Amygdala (tissue), 56 donors: ENCODE results near the gene IGF2BP1.
"Not testable (repeated sequence)": the region's sequence is repeated elsewhere in the genome, so short reads cannot be mapped to it uniquely, and the experiment has no call there.

ENCODE experiments used
- DNase-seq, 56 donors: peaks; one replicate each; lab custom pipeline; 2025; lab: John Stamatoyannopoulos, UW

IGF2BP1 gene

DNA sequence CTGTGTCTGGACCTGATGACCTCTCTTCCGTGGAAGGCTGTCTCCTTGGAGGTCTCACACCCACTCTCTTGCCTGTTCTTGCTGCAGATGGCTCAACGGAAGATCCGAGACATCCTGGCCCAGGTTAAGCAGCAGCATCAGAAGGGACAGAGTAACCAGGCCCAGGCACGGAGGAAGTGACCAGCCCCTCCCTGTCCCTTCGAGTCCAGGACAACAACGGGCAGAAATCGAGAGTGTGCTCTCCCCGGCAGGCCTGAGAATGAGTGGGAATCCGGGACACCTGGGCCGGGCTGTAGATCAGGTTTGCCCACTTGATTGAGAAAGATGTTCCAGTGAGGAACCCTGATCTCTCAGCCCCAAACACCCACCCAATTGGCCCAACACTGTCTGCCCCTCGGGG, 52.1 kb downstream of the IGF2BP1 start:
- DNase-seq = no peak

DNA sequence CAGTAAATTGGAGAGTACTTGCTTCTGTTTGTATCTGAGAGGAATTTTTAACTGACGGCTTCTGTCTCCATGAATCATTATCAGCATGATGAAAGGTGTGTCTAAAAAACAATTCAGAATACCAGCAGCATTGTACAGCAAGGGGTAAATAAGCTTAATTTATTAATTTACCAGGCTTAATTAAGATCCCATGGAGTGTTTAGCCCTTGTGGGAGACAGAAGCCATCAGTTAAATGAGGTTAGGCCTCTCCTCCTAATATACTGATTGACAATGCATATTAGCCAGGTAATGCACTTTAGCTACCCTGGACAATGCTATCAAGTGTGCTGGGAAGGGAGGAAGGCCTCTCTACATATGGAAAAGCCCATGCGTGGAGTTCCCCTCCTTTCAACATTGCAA, 53.4 kb downstream of the IGF2BP1 start:
- DNase-seq = no peak

DNA sequence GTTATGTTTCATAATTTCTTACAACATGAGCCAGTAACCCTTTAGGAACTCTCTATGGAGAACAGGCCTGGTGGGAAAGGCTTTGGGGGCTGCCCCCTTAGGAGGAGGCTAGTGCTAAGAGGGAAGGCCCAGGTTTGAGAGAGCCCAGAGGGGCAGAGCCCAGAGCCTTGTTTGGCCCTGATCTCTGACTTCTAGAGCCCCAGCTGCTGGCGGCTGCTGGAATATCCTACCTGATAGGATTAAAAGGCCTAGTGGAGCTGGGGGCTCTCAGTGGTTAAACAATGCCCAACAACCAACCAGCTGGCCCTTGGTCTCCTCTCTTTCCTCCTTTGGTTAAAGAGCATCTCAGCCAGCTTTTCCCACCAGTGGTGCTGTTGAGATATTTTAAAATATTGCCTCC, 54.1 kb downstream of the IGF2BP1 start:
- DNase-seq = no peak

DNA sequence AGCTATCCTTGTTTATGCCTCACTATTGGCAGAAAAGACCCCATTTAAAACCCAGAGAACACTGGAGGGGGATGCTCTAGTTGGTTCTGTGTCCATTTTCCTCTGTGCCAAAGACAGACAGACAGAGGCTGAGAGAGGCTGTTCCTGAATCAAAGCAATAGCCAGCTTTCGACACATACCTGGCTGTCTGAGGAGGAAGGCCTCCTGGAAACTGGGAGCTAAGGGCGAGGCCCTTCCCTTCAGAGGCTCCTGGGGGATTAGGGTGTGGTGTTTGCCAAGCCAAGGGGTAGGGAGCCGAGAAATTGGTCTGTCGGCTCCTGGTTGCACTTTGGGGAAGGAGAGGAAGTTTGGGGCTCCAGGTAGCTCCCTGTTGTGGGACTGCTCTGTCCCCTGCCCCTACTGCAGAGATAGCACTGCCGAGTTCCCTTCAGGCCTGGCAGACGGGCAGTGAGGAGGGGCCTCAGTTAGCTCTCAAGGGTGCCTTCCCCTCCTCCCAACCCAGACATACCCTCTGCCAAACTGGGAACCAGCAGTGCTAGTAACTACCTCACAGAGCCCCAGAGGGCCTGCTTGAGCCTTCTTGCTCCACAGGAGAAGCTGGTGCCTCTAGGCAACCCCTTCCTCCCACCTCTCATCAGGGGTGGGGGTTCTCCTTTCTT, 56.1 kb downstream of the IGF2BP1 start:
- no peak for DNase-seq

DNA sequence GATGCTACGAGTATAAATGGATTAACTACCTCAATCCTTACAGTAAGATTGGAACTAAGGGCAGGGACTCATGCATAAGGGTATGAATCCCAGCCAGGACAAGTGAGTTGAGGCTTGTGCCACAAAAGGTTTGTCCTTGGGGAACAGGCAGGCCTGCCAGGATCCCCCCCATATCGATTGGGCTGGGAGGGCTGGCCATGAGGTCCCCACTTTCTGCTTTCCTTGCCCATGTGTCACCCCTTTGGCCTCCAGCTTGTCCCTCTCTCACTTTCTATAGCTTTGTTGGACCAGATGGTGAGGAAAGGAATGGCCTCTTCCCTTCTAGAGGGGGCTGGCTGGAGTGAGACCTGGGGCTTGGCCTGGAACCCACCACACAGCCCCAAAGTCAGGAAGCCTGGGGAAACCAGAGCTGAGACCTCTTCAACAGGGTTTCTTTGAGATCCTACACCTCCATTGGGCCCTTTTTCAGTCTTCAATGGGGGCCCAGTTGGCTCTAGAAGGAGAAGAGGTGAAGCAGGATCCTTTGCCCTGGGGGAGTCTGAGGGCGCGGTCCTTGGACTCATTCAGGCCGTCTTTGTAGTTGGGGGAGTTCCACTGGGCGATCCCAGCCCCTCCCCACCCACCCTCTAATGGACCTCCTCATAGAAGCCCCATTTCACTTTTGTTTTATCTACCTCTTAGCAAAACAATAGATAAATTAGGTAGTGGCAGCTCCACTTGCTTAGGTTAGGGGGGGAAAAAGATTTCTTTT, 57.3 kb downstream of the IGF2BP1 start:
- DNase-seq = no peak

DNA sequence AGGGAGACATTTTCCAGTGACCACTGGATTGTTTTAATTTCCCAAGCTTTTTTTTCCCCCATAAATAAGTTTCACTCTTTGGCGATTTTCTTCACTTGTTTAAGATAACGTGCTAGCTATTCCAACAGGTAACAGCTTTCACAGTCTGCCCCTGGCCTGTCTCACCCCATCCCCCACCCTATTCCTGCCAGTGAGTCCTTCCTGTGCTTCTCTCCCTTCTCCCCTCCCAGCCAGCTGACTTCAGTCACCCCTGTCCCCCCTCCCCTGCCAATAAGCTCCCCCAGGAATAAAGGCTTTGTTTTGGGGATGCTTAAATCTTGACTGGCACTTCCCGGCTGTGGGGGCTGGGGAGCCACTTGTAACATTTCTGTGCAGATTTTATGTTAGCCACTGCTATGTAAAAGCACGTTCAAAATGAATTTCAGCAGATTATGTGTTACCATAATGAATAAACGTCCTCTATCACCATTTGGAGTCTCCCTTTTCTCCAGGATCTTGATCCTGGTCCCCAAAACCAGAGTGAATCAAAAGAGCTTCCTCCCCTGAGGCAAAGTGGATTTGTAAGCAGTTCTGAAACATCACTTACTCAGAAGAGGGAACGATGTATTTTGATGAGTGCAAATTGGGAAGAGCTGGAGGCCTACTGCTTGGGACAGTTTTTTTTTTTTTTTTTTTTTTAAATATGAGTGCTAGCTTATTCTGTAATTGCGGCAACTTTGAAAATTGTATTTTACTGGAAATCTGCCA, 58.2 kb downstream of the IGF2BP1 start:
- DNase-seq = no peak

DNA sequence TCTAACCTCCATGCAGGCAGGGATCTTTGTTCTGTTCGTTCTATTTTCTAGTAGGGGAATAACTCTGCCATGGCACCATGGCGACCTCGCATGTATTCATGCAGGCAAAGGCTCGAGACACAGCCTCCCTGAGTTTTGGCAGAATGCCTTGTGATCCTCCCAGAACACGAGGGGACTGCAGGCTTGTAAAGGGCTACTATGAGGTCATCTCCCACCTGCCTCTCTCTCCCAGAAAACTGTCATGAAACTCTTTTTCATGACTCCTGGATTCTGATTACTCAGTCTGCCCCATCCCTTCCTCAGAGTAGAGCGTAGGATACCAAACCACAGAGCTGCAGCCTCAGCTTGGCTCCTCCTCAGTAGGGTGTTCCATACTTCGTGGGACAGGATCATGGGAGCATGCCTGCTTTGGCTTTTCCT, 64.3 kb downstream of the IGF2BP1 start:
- no peak for DNase-seq

DNA sequence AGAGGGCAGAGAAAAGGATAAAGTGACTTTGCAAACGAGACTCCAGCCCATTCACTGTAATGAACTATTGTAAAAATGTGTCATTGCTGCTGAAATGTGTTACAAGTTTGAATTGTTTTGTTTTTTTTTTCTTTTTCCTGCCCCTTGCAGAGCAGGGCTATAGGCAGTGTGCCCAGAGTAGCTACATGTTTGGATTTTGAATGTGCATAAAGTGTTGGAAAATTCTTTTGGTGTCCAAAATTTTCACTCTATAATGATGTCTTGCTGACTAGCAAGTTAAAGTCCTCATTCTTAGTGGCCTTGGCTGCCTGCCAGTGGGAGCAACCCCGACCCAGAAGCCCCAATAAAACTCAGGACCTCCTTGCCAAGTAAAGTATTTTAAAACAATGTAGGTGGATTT, 66.5 kb downstream of the IGF2BP1 start:
- peak in 40 of 56 donors; percentile 1 to 69 (median 39) for DNase-seq

DNA sequence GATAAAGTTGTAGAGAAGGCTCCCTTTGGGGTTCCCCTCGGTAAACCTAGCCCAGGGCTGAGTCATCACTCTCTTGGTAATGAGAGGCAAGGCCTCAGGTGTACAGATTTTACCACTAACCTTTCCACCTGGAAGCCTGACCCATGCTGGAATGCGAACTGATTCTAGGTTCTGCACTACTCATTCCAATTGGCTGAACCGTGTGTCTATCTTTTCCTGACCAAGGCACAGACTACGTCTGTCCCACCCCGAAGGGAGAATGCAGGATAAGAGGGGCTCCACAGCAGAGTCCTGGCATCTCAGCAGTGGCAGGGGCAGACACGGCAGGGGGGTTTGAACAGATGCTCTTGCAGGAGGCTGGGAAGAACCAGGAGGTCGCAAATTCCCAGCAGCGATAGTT, 70.0 kb downstream of the IGF2BP1 start:
- no peak for DNase-seq

DNA sequence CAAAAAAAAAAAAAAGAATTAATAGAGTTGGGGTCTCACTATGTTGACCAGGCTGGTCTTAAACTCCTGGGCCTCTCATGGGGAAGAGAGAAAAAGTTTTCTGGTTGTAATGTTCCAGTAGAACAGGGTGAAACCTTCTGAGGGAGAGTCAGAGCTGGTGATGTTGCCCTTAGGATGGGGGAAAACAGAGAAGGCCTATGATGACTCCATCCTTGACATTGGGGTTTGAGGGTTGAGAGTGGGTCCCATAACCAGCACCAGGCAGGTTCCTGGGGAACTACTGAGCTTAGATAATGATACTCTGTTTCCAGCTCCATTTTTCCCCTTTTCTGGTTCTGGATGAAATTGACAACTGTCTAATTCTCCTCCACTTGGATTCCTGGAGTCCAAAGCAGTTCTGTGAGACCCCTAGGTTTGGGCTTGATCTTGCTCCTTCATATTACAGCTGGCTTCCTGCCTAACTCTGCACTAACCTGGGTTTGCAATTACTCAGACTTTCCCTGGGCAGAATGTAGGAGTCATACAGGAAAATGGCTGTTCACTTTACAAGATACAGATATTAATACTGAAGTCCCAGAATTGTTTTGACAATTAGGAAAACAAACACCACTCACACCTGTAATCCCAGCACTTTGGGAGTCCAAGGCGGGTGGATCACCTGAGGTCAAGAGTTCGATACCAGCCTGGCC, 72.5 kb downstream of the IGF2BP1 start:
- no peak for DNase-seq

DNA sequence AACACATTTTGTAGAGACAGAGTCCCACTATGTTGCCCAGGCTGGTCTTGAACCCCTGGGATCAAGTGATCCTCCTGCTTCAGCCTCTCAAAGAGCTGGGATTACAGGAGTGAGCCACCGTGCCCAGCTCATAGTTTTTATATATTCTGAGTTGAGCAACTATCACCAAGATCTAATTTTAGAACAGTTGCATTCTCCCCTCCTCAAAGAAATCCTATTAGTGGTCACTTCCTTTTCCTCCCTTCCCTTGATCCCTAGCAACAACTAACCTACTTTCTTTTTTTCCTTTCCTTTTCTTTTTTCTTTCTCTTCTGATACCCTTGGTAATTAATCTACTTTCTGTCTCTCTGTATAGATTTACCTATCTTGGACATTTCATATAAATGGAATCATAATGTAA, 73.9 kb downstream of the IGF2BP1 start:
- no peak for DNase-seq

DNA sequence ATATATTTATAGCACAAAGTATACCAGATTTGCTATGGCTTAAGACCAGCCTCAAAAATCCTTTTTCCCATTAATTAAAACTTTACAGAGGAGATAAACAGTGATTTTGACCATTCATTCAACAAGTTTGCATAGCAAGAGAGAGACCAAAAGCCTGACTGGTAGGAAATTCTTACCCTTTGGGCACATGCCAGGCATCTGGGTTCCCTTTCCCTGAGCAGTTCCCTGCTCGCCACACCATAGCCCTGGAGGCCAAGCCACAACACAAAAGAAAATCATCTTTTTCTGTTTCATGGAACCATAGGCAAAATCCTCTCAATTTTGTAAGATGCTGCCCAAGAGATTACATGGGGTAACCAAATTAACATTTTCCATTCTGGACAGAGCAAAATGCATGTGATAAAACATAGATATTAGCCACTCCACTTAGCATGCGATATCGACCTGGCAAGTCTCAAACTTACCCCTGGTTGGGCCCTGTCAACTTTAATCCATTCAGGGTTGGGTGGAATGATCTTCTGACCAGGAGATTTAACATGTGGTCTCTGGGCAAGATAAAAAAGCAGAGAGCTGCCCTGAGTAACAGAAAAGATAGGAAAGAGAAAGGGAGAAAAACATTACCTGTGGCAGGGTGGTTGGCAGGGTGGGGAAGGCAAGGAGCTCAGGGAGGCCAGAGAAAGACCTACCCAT, 77.8 kb downstream of the IGF2BP1 start:
- no peak for DNase-seq

DNA sequence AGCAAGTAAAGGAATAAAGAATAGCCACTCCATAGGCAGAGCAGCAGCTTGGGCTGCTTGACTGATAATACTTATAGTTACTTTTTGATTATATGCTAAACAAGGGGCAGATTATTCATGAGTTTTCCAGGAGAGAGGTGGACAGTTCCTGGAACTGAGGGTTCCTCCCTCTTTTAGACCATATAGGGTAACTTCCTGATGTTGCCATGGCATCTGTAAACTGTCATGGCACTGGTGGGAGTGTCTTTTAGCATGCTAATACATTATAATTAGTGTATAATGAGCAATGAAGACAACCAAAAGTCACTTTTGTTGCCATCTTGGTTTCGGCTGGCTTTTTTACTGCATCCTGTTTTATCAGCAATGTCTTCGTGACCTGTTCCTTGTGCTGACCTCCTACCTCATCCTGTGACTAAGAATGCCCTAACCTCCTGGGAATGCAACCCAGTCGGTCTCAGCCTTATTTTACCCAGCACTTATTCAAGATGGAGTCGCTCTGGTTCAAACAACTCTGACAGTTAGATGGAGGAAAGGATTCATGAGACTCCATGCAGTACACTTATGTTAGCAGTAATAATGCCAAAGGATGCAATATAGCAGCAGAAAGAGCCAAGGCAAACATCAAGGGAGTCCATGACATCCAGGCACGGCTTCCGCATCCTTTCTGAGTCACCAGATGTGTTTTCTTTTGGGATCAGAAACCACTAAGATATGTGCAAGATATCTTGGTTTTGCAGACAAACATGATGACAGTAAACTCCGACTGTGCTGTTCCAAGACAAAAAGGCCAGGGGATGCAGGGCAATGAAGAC, 79.6 kb downstream of the IGF2BP1 start:
- DNase-seq = no peak

DNA sequence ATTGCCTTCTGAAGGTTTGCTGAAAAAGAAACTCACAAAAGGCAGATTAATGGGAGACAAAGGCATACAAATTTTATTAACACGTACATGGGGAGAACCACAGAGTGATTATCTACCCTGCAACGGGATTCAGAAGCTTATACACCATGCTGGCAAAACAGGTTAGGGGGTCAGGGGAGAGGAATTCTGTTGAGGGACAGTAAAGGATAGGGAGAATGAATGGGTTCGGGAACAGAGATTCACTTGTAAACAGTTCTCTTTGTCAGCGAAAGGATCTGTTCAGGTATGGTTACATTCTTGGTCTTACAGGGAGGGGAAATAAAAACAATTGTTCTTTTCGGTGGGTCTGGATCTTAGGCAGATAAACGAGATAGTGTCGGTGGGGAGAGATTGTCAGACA, 81.1 kb downstream of the IGF2BP1 start:
- DNase-seq = no peak

DNA sequence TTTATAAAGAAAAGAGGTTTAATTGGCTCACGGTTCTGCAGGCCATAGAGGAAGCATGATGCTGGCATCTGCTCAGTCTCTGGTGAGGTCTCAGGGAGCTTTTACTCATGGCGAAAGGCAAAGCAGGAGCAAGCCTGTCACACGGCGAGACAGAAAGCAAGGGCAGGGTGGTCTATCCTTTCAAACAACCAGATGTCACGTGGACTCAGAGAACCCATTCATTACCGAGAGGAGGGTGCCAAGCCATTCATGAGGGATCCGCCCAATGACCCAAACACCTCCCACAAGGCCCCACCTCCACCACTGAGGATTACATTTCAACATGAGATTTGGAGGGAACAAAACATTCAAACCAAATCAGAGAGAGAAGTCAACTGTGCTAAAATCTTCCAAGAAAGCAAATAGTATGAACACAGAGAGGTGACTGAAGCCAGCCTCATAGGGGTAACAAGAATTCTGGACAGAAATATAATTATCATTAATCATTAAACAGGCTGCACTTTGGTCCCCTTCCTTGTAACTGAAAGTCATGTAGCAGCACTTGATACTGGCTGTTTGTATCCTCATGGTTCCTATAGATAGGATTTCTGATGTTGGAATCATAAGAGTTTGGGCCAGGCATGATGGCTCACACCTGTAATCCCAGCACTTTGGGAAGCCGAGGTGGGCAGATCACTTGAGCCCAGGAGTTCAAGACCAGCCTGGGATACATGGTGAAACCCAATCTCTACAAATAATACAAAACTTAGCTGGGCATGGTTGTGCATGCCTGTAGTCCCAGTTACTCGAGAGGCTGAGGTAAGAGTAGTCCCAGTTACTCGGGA, 82.9 kb downstream of the IGF2BP1 start:
- no peak for DNase-seq

DNA sequence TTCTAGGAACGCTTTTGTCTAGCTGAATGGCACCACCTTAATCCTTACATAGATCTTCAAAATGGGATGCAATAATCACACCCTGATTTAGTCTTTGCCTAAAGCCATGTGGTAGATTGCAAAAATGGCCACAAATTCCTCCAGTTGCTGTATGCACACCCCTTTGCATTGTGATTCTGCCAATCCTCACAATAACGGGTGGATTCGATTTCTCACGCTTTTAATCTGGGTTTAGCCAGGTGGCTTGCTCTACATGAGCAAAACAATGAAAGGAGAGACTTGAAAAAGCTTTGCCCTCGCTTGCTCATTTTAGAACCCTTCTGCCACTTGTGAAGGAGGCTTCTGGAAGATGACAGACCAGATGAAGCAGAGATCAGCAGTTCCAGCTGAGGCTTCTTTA, 85.0 kb downstream of the IGF2BP1 start:
- no peak for DNase-seq

DNA sequence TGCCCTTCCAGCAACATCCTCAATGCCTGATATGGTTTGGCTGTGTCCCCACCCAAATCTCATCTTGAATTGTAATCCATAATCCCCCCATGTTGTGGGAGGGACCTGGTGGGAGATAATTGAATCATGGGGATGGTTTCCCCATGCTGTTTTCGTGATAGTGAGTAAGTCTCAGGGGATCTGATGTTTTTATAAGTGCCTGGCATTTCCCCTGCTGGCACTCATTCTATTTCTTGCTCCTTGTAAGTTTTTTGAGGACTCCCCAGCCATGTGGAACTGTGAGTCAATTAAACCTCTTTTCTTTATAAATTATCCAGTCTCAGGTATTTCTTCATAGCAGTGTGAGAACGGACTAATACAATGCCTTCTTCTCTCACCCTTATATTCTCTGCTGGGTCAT, 87.9 kb downstream of the IGF2BP1 start:
- DNase-seq = not testable (repeated sequence)

DNA sequence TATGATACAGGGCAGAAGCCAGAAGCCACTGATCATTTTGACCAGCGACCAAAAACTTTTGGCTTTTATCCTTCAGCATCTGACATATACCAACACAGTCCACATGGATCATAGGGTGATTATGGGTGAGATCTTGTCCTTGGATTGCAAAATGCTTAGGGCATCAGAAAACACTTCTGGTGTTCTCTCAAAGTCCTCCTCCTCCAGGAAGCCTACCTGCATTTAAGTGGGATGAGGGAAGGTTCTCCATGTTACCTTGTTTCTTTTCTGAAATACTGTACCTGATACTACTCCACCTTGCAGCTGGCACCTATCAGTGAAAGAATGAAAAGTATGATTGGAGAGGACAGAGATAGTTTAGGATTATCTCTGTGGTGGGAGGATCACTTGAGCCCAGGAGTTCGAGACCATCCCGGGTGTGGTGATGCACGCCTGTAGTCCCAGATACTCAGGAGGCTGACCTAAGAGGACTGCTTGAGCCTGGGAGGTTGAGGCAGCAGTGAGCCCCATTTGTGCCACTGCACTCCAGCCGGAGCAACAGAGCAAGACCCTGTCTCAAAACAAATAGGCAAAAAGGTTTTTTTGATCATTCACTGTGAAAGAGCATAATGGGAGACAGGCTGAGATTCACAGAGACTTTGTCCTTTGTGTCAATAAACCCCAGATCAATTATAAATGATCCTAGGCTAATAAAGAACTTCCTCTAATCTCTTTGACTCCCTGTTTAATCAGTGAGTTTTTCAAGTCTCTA, 88.6 kb downstream of the IGF2BP1 start:
- DNase-seq = no peak
